ENCODE measurements around the gene CYP46A1. TPM values are rescaled to one million over a fixed set of nuclear protein-coding genes. Genes with fewer than 3 reads are reported as not detected.

CYP46A1 gene
- total RNA-seq, 4 donors from 2014 or later, result 0.26 to 6.4 (median 1.7) TPM

DNA sequence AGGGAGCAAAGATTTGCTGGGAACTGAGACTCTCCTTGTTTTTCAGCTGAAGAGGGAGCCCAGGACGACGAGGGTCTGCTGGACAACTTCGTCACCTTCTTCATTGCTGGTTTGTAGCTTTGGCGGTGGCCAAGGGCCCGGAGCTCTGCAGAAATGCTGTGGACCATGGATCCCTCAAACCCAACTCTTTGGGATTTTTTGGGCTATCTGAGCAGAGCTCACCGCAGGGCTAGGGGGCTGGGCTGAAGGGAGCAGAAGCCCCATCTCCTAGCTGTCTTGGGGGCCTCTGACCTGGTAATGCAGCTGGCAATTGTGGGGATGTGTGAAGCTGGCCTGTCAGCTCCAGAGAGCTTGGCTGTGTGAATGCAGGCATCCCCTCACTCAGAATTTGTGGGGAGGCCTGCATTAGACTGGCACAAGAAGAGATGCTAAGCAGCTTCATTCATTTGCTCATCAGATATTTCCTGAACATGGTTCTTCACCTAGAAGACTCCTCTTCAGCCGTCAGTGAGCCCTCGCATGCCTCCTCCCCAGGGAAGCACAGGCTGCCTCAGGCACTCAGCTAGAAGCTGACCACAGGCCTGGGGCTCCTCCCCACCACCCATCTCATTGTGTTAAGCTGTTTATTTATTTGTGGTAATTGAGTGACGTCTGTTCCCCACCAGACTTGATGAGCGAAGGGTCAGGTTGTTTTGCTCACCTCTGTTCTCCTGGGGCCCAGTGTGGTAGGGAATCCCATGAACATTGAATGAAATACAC is 32.2 kb downstream of the CYP46A1 start:
- no peaks in the 10 kb centered on the region for H3K9me3 ChIP-seq
- H3K27ac ChIP-seq, result no peak overlapping the region
- H3K27me3 ChIP-seq, result no peaks in the 10 kb centered on the region
- TF ChIP-seq CTCF (IDR thresholded peaks at IDR 0.05), result no peak
- TF ChIP-seq POLR2A (IDR thresholded peaks at IDR 0.05), result no peak
- no peaks in the 10 kb centered on the region for H3K36me3 ChIP-seq
- H3K4me3 ChIP-seq, result no peak overlapping the region
- DNase-seq, result no peak
- intact Hi-C loops (cut with DNase I; ENCODE audit: low total_unique reads), result no loop called here
- H3K4me1 ChIP-seq, result no peaks in the 10 kb centered on the region

DNA sequence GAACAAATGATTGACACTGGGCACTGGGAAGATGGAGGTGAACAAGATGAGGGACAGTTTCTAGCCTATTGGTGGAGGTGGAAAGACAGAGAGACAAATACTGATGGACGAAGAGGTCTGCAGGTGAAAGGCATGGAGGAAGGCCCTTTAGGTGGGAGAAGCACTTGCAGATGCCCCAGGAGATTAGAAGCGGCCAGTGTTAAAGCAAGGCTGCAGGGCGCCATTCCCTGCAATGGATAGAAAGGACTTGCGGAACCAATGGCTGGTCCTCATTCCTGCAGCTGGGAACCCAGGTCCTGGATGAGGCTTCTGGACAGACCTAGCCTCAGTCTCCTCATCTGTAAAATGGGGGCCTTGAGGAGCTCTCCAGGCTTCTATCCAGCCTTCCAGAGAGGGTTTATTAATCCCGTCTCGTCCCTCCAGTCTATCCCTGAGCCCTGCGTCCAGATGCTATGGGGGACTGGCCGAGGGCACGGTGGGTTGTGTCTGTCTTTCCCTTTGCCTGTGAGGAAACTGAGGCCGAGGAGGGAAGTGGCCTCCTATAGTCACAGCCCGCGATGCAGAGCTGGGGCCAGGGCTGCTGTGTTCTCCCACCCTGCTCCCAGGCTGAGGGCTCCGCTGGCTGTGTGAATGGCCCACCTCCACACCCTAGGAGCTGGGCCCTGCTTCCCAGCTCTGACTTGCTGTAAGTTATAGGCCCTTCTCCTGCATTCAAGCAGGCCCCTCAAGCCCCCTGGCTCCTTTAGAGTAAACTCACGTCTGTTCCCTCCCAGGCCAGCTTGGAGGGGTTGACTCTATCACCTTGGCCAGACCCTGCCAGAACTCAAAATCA is 33.0 kb downstream of the CYP46A1 start:
- no peak for TF ChIP-seq POLR2A (IDR thresholded peaks at IDR 0.05)

DNA sequence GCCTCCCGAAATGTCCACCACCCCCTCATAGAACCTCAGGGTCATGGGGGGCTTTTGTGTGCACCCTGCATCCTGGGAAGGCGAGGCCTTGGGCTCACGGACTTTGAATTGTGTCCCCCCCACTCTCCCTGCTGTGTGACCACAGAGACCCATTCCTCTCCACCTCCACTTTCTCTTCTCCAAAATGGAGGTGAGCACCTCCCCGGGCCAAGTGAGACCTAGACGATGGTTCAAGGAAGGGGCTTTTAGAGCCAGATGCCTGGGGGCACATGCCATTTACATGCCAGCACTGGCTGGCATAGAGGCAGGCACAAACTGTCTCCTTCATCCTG is 33.5 kb downstream of the CYP46A1 start:
- Histone ChIP-seq H3K4me1 (no peaks in the 10 kb centered on the region), H3K9me3 (no peaks in the 10 kb centered on the region), H3K36me3 (no peaks in the 10 kb centered on the region), H3K4me3 (no peak overlapping the region), H3K27me3 (no peaks in the 10 kb centered on the region), H3K27ac (no peak overlapping the region)
- DNase-seq, result no peak
- TF ChIP-seq POLR2A (IDR thresholded peaks at IDR 0.05) (no peak), CTCF (IDR thresholded peaks at IDR 0.05) (no peak)
- intact Hi-C loops (cut with DNase I; ENCODE audit: low total_unique reads), result no loop called here

More for the DNA sequence above, 33.0 kb downstream of the CYP46A1 start:
- Histone ChIP-seq H3K9me3 (no peaks in the 10 kb centered on the region), H3K27me3 (no peaks in the 10 kb centered on the region), H3K36me3 (no peaks in the 10 kb centered on the region), H3K4me1 (no peaks in the 10 kb centered on the region), H3K27ac (no peak overlapping the region), H3K4me3 (no peak overlapping the region)
- intact Hi-C loops (cut with DNase I; ENCODE audit: low total_unique reads), result no loop called here
- DNase-seq, result no peak

DNA sequence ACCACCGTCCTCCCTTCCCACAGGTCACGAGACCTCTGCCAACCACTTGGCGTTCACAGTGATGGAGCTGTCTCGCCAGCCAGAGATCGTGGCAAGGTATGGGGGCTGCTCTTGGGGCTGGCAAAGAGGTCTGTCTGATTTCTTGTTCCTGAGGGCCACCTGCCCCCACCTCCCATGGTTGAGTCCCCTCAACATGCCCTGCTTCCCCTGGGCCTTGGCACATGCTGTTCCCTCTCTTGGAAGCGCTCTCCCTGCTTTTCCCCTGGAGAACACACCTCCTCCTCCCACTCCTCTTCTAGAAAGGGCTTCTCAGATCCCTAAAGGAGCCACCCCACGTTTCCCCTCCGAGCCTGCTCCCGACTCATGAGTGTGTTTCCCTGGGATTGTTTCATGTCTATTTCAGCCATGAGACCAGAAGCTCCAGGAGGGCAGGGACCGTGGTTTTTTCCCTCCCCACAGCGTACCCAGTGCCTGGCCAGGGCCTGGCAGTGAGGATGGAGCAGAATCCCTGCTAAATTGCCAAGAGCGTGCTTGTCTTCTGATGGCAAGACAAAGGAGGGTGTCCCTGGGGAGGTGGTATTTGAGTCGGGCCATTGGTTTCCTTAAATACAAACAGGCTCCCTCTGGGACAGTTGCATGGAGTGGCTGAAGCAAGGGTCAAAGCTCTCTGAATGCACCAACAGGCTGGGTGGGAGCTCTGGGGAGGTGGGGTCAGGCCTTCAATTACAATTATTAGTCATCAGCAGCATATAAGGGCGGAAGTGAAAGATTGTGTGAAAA is 34.1 kb downstream of the CYP46A1 start:
- no peak for DNase-seq
- Histone ChIP-seq H3K9me3 (no peaks in the 10 kb centered on the region), H3K36me3 (no peaks in the 10 kb centered on the region), H3K27me3 (no peaks in the 10 kb centered on the region), H3K4me1 (no peaks in the 10 kb centered on the region), H3K27ac (no peak overlapping the region), H3K4me3 (no peak overlapping the region)
- TF ChIP-seq CTCF (IDR thresholded peaks at IDR 0.05) (no peak), POLR2A (IDR thresholded peaks at IDR 0.05) (no peak)
- intact Hi-C loops (cut with DNase I; ENCODE audit: low total_unique reads), result no loop called here

- Histone ChIP-seq H3K9me3 (no peaks in the 10 kb centered on the region), H3K27me3 (no peaks in the 10 kb centered on the region), H3K4me3 (no peak overlapping the region), H3K4me1 (no peaks in the 10 kb centered on the region), H3K27ac (no peak overlapping the region), H3K36me3 (no peaks in the 10 kb centered on the region)
- intact Hi-C loops (cut with DNase I; ENCODE audit: low total_unique reads), result no loop called here
- no peak for TF ChIP-seq POLR2A (IDR thresholded peaks at IDR 0.05)
- no peak for TF ChIP-seq CTCF (IDR thresholded peaks at IDR 0.05)
- no peak for DNase-seq
Measured at GRCh38 chr14:99718811-99719192, 34.7 kb downstream of the CYP46A1 start.

Measured in uterus (tissue), 4 donors.